HG02973 (cell line): ENCODE data around the gene FUBP3.

Experiments
- ATAC-seq: cut with Tn5 transposase; IDR thresholded peaks from one replicate; pipeline ENCODE4 v1.9.1; 2021; ENCODE audit warnings: moderate library complexity; ENCODE audit not compliant: unreplicated experiment

The FUBP3 gene

DNA sequence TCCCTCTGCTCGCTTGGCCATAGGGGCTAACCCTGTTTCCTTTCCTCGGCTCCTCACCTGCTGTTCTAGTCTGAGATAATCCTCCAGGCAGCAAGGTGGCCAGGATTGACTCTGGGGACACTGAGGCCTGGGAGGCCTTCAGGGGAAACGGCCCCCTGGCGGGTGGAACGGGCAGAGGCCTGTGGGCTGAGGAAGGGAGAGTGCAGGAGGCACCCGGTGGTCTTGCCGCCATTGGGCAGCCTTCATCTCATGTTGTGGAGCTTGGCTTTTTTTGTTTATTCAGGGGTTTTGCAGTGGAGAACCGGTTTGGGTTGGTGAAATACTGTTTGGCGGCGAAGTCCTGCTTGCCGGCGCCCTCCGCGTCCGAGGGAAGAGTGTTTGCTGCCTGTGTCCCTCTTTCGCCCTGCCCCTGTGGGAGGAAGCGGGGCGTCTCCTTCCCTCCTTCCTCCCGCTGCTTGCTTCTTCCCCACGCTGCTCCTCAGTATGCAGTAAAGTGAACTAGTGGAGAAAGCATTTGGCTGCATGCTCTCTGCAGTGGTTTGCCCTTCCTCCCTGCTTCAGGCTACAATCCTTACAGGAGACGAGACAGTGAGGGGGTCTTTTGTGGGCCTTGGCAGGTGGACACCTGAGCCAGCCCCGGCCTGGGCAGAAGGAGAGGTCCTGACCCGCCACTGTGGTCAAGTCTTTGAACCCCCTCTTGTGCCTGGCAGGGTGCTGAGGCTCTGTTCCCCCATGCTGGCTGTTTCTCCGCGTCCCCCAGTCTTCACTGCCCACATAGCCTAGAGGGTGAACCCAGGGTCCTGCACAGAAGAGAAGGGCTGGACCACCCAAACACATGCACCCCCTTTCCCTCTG is 54.2 kb downstream of the FUBP3 start:
- no peak for ATAC-seq

DNA sequence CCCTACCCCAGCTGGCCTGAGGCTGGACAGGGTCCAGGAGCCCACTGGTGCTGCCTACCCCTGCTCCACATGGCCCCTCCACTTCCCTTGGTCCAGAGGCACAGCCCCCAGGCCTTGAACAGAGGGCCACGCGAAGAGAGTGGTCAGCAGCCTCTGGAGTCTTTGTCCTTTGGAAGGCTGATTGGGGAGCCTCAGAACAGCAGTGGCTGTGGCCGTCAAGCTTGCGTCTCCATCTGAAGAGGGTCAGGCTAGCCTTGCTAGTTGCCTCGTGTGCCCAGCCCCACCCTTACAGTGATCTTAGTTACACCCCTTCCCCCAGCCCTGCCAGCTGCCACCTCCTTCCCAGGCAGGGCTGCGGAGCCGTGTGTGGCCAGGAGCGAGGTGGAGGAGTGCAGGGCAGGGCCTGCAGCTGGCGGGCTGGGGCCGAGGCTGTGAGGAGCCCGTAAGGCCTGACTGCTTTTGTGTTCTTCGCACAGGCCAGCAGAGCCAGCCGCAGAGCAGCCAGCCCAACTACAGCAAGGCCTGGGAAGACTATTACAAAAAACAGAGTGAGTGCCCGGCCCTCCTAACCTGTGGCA is 54.9 kb downstream of the FUBP3 start:
- no peak for ATAC-seq

DNA sequence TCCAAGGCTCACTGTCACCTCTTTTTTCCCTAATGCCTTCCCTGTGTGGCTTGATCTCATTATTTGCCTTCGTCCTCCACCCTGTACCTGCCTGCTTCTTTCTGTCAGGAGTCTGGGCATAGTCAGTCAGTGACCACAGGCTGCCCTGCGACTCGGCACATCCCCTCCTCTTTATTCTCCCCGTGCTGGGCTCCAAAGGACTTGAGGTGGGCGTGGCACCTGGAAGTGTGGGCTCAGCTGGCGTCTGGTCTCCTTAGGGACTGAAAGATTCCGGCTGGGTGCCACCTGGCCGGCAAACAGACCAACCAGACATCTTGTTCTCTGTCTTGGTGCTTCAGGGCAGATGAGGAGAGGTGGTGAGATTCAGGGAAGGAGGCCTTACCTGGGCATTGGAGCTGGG is 55.4 kb downstream of the FUBP3 start:
- ATAC-seq = no peak

DNA sequence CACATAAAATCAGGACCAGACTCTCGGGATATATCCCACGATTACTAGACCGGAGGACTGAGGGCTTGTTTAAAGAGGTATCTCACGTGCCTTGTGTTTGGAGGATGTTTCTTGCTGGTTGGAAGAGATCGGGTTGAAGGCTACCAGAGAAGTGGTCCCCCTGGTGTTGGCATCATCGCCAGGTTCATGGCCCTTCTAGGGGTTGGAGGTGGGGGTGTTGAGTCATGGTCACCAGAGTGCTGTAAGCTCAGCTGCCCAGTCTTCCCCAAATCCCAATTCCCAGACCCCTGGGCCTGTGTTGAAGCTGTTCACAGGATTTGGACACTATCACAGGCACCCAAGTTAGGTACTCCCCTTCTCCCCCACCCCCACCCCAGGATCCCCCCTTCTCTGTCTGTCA is 55.9 kb downstream of the FUBP3 start:
- ATAC-seq = no peak

DNA sequence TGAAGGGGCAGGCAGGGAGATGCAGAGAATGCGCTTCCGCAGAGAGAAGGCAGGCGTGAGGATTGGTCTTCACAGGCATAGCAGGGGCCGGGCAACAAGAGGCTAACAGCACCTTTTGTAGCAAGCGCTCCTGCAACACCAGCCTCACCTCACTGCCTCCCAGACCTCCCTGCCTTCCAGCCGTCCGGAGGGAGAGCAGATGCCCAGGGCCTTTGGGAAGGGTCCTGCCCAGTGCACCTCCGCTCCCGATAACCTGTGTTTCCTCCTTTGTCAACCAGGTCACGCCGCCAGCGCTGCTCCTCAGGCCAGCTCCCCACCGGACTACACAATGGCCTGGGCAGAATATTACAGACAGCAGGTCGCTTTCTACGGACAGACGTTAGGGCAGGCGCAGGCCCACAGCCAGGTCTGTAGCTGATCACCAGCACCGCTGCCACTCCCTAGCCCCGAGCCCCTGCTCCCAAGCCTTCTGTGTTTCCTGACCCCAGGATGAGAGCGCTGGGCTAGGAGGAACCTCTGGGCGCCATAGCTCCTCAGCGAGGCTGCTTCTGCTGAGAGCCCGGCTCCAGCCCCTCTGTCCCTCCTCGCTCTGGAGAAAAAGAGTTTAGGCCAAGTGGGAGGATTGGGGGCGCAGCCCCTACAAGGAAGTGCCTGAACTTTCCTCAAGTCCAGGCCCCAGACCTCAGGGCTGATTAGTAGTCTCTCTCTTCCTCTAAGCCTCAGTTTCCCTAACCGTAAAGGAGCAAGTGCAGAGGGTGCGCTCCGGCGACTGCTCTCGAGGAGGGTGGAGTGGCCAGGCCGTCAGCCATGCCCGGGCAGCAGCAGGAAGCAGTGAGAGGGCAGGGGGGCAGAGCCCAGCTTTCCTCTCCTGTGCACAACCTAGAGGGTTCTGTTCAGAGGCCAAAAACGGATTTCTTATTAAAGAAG is 56.6 kb downstream of the FUBP3 start:
- ATAC-seq = no peak

DNA sequence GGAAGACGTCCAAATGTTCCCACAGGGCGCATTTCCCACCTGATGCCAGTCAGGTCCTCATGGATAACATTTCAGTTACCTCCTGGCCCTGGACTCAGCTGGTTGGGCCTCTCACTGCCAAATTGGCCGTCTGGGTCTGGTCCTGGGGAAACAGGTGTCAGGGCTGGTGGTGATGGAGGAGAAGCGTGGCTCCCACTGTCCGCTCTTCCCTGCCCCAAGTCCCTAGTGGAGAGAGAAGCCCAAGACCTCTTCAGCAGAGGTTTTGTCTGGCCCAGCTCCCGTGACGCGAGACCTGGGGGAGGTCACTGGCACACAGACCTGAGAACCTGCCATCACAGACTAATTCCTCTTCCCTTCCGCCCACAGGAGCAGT is 57.3 kb downstream of the FUBP3 start:
- ATAC-seq = no peak

DNA sequence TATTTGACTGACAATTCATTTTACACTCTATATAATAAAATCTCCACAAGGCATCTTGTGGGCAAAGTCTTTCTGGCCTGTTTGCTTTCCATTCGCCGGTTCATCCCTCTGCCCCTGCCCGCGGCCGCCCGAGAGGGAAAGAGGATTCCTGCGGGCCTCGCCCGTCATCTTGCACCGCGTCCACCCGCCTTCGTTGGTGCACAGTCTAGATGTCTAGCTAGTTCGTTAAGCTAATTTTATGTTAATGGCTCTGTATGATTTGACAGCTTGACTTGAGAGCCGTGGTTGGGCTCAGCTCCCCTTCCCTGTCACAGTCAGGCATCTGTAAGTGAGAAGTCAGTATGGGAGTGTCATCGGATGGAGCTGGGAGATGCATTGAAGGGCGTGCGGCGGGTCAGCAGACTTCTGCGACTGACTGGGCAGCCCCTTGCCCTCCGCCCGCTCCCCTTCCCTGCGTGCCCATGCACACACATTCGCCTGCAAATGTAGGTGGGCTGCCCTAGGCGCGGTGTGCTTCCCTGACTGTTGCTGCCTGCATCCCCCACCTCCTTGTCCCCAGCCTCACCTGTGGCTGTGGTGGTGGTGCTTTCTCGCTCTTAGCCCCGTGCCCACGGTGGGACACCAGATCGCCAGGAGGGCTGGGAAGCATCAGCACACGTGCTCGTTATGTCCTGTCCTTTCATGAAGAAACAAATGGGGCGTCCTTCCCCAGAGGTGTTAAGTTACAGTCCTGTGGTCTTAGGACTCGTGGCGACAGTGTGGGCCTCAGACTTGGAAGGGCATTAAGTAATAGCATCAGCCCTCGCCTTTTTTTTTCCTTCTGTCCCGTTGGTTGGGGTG is 59.1 kb downstream of the FUBP3 start:
- ATAC-seq = no peak

DNA sequence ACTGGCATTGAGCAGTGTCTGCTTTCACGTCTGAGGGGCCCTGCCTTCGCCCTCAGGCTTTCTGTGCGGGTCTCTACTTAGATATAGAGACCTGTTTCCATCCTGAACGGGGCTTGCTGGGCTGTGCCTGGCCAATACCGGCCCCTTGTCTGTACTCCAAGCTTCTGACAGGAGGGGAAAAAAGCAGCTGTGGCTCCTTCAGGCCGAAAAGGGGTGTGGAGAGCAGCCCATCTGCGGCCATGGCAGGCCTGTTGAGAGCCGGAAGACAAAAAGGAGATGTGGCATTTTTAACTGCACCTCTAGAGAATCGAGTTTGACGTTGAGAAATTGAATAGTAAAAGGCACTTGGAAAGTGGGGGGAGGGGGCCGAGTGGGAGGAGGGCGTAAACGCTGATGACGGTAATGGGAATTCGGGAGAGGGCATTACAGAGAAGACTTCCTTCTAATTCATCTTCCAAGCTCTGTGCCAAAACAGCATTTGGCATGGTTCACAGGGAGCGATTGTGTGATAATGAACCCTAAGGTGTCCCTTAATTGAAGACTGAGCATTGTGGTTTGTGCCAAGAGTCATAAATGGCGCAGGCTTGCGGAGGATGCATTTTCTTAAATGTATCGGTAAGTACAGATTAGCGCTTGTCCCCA is 59.9 kb downstream of the FUBP3 start:
- no peak for ATAC-seq

DNA sequence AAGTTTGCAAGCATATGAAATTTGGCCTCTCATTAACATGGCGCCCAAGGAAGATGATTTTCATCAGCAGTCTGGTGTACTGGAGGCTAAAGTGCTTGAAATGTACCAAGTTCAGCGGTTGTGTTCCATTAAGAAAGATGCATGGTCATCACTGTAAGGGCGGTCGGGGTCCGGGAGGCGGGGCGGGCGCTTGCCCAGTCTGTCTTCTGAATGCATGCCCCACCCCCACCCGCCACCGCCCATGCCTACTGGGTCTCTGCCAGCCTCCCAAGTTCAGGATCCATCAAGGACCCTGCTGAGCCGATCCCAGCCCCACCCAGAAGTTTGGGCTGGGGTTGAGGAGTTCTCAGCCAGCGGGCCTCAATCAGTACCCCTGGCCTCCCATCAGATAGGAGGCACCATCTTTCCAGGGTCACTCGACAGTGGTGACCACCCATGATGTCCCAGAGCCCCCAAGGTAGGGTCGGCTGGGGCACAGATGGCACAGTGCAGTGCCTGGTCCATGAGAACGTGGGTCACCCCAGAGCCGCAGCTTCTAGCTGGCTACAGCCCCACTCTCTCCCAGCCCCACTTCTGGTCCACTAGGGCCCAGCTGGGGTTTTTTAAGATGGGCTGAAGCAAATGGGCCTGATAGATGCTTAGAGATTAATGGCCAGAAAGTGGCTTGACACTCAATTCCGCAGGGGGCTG is 60.6 kb downstream of the FUBP3 start:
- no peak for ATAC-seq

DNA sequence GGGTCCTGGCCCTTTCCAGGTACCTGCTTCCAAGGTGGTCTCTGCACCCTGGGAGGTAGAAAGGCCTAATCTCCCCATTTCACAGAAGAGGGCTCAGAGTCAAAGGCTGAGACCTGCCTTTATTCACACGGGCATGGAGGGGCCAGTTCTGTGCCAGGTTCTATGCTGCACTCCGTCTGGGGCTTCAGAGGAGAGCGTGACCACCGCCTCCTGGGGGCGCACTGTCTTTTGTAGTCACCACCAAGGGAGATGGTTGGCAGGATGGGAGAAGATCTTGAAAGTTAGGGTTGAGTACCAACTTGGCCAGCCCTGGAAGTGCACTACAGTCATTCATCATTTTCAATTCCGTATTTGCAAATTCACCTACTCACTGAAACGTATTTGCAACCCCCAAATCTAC is 61.3 kb downstream of the FUBP3 start:
- no peak for ATAC-seq

DNA sequence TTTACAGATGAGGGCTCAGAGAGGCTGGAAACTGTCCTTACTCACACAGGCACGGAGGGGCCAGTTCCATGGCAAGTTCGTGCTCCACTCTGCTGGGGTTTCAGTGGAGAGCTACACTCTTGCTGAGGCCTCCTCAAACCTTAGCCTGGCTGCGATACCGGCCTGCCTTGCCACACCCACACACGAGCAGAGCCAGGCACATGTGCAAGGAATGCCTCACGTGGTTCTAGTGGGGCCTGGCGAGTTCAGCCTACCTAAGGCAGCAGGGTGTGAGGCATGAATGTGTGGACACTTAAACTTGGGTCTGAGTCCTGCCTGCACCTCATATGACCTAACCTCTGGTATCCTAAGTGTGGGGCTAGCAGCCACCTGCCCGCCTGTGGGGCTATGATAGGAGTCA is 63.5 kb downstream of the FUBP3 start:
- no peak for ATAC-seq

DNA sequence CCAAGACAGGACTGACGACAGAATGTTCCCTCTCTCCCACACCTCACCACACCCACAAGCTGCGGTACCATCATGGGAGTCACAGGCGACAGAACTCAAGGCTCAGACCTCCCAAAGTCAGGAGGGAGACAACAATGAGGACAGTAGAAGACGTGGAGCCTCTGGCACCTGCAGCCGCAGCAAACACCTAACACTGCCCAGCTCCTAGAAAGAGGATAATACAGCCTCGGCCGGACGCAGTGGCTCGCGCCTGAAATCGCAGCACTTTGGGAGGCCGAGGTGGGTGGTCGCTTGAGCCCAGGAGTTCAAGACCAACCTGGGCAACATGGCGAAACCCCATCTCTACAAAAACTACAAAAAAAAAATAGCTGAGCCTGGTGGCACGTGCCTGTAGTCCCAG is 71.8 kb downstream of the FUBP3 start:
- no peak for ATAC-seq

DNA sequence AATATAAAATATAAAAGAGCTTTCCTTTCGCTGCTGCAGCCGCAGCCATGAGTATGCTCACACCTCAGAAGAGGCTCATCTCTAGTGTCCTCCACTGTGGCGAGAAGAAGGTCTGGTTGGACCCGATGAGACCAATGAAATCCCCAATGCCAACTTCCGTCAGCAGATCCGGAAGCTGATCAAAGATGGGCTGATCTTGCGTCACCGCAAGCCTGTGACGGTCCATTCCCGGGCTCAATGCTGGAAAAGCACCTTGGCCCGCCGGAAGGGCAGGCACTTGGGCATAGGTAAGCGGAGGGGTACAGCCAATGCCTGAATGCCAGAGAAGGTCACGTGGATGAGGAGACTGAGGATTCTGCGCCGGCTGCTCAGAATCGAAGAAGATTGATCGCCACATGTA is 72.4 kb downstream of the FUBP3 start:
- ATAC-seq = no peak

DNA sequence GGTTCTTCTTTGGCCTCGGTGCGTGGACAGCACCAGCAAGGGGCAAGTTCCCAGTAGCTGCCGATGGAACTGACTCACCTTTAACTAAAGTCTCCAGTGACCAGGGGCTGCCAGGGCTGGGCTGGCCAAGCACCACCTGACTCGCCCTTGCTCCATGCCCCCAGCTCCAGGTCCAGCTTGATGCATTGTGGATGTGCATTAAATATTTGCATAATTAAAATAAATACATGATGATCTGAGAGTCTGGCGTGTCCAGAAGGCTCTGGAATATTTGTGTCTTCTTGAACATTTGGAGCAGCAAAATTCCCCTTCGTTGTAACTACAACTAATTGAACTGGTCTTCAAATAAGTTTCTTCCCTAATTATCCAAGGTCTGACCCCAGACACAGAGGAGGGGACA is 75.5 kb downstream of the FUBP3 start:
- ATAC-seq = no peak

DNA sequence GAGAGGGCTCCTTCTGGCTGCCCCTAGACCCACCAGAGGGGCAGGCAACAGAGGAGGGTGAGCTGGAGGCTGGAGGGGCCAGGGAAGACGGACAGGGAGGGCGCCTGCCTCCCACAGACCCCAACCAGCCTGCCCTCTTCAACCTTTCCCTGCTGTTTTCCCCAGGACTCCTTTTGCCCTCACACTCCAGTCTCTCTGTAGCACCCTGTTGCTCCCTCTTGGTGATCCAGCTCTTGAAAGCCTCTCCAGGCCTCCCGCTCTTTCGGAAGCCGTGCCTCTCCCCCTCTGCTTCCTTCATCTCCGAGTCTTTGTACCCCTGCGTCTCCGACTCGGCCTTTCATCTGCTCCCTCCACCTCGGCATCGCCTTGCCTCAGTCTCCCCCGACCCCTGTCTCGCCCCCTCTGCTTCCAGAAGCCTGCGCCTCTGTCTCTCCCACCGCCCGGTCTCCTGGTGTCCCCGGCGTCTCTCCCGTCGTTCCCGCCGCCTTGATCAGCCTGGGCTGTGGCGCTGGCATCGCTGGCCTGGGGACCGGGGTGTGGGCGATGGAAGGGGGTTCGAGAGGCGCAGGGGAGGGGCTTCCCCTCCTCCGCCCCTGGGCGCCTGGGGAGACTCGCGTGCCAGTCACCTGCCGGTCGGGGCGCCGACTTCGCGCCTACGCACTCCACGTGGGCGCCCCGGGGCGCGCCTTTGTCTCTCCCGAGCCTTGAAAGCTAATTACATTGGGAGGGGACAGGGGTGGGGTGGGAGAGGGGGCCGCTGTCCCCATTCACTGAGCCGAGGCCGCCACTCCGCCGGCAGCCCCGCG is 79.7 kb downstream of the FUBP3 start:
- no peak for ATAC-seq

DNA sequence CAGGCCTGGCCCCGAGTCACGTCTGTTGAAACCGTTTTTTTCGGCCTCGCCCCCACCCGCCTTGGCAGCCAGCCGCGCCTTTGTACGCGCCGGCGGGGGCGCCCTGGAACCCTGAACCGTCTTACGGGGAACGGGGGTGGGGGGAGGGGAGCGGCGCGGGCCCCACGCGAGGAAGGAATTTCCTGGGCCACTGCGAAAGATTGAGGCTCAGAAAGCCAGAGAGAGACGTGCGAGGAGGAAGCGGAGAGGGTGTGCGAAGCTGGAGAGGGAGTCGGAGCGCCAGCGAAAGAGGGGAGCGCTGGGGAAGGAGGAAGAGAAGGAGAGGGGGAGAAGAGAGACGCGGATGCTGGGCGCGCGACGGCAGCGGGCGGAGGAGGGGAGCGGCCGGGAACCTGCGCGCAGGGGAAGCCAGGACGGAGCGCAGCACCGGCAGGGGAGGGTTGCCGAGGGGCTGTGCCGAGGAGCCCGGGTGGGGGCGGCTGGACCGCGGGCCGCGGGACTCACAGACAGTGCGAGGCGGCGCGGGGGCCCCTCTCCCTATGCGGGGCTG is 80.4 kb downstream of the FUBP3 start:
- ATAC-seq = no peak

DNA sequence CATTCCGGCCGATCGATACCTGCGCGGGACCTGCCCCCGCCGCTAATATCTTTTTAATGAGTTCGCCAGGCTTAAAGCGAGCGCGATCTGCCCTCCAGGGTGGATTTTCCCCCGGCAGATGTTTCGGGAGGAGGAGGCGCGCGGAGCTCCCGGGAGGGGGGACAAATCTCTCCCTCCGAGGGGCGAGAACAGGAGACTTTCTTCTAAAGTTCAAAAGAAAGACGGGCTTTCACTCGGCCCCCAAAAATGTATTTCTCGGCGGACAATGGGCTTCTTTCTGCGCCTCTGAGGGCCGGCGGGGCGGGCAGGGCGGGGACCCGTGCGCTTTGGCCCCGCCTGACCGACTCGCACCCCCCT is 80.9 kb downstream of the FUBP3 start:
- no peak for ATAC-seq

DNA sequence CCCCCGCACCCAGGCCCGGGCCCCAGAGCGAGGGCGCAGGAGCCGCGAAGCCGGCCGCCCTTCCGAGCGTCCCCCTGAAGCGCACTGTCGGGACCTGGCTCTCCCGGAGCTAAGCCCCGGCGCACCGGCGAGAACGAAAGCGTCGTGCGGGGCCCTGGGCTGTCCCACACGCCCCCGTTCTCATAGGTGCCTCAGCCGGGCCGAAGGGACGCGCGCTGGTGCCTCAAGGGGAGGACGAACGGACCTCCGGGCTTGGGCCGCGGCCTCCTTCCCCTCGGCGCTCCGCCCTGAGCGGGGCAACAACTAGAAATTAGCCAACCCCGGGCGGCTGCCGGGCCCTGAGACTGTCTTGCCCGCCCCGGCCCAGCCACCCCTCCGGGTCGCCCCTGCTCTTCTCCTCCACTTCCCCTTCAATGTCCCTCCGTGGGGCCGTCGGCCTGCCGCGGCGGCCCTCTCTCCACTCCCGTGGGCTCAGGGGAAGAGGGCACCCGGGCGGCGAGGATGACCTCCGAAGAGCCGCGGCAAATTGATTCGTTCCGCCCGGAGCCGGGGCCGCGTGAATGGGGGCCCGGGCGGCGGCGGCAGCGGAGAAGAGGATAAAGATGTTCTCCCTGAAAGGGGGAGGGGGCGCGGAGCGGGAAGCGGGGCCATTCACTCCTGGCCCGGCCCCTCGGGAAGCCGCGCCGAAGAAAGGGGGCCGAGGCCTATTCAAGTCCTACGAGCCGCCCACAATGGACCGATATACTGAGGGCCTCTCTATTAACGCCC is 81.5 kb downstream of the FUBP3 start:
- ATAC-seq = no peak
